Measurements from ENCODE around the gene ZNF700. TPM values are rescaled to one million over a fixed set of nuclear protein-coding genes. Genes with fewer than 3 reads are reported as not detected.
"Not testable (repeated sequence)": the region's sequence is repeated elsewhere in the genome, so short reads cannot be mapped to it uniquely, and the experiment has no call there.

Gene ZNF700
- total RNA-seq, 1 donor, result 9.4 TPM

DNA sequence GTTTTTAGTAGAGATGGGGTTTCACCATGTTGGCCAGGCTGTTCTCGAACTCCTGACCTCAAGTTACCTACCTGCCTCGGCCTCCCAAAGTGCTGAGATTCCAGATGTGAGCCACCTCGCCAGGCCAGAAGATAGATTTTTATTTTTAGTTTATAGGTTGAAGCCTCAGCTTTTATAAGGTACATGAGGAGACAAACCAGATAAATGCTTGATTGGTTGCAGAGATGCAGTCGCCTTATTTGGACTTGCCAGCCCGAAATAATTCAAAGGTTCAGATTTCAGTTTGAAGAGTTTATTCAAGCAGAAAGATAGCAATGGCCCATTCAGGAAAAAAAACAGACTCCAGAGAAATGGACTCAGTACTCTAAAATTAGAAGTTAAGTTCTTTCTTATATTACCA is 34.3 kb upstream of the ZNF700 start:
- no peak for DNase-seq (ENCODE audit: insufficient read length, low spot score, missing footprints)
- no peaks in the 10 kb centered on the region for H3K9me3 ChIP-seq (ENCODE audit: low read depth, low read length)
- no peaks in the 10 kb centered on the region for H3K27me3 ChIP-seq (ENCODE audit: insufficient read depth, low read length)
- no peak overlapping the region for H2AFZ ChIP-seq (ENCODE audit: low read length)
- H4K20me1 ChIP-seq (ENCODE audit: insufficient read depth, low read length), result no peaks in the 10 kb centered on the region
- TF ChIP-seq, protein P1, sequence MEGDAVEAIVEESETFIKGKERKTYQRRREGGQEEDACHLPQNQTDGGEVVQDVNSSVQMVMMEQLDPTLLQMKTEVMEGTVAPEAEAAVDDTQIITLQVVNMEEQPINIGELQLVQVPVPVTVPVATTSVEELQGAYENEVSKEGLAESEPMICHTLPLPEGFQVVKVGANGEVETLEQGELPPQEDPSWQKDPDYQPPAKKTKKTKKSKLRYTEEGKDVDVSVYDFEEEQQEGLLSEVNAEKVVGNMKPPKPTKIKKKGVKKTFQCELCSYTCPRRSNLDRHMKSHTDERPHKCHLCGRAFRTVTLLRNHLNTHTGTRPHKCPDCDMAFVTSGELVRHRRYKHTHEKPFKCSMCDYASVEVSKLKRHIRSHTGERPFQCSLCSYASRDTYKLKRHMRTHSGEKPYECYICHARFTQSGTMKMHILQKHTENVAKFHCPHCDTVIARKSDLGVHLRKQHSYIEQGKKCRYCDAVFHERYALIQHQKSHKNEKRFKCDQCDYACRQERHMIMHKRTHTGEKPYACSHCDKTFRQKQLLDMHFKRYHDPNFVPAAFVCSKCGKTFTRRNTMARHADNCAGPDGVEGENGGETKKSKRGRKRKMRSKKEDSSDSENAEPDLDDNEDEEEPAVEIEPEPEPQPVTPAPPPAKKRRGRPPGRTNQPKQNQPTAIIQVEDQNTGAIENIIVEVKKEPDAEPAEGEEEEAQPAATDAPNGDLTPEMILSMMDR (IDR thresholded peaks at IDR 0.05; ENCODE audit: extremely low read depth, low read depth, low read length), result no peak
- no peak overlapping the region for H3K4me2 ChIP-seq (ENCODE audit: insufficient read depth, low read length)
- no peak overlapping the region for H3K4me3 ChIP-seq (ENCODE audit: insufficient read depth, low read length)
- no peak overlapping the region for H3K27ac ChIP-seq (ENCODE audit: low read depth, low read length)
- H3K36me3 ChIP-seq (ENCODE audit: insufficient read depth, low read length), result no peaks in the 10 kb centered on the region
- no peaks in the 10 kb centered on the region for H3K79me2 ChIP-seq (ENCODE audit: insufficient read depth, low read length)
- peaks cover 6% of the 10 kb centered on the region for H3K4me1 ChIP-seq (ENCODE audit: insufficient read depth, low read length)

DNA sequence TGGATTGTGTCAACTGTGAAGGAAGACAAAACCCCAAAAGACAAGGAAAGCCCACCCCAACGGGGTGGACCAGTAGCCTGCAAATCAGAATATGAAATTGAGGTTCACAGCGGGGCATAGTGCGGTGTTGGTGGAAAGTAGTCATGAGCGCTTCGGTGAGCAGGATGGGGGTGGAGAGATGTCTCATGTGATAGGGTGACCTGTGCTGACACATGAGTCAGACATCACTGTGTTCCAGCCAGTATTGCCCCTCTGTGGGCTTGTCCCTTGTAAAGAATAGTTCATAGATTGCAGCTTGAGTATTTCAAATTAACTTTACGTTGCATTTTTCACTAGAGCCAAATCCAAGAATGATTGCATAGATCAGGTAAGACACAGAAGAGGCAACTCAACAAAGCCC is 30.1 kb upstream of the ZNF700 start:
- no peak overlapping the region for H3K4me3 ChIP-seq (ENCODE audit: insufficient read depth, low read length)
- H3K27ac ChIP-seq (ENCODE audit: low read depth, low read length), result no peak overlapping the region
- no peaks in the 10 kb centered on the region for H4K20me1 ChIP-seq (ENCODE audit: insufficient read depth, low read length)
- no peaks in the 10 kb centered on the region for H3K36me3 ChIP-seq (ENCODE audit: insufficient read depth, low read length)
- DNase-seq (ENCODE audit: insufficient read length, low spot score, missing footprints), result no peak
- no peaks in the 10 kb centered on the region for H3K79me2 ChIP-seq (ENCODE audit: insufficient read depth, low read length)
- no peaks in the 10 kb centered on the region for H3K9me3 ChIP-seq (ENCODE audit: low read depth, low read length)
- H3K4me2 ChIP-seq (ENCODE audit: insufficient read depth, low read length), result no peak overlapping the region
- no peaks in the 10 kb centered on the region for H3K27me3 ChIP-seq (ENCODE audit: insufficient read depth, low read length)
- no peak overlapping the region for H2AFZ ChIP-seq (ENCODE audit: low read length)
- H3K4me1 ChIP-seq (ENCODE audit: insufficient read depth, low read length), result no peaks in the 10 kb centered on the region
- TF ChIP-seq, protein P1 (IDR thresholded peaks at IDR 0.05; ENCODE audit: extremely low read depth, low read depth, low read length), result no peak

DNA sequence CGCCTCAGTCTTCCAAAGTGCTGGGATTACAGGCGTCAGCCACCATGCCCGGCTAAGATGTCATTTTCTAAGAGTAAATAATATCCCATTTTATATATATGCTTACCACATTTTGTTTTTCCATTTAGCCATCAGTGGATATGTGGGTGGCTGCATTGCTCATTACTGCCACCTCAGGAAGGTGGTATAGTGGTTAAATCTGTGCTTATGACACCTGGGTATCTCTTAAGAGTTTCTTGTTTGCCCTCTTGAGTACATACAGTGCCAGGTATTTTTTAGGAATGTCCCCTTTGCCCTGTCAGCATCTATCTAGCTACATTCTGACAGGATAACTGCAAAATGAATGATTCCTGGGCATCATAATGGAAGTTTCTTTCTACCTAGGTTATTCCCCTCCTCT is 22.7 kb upstream of the ZNF700 start:
- Histone ChIP-seq H2AFZ (ENCODE audit: low read length) (no peak overlapping the region), H3K4me2 (ENCODE audit: insufficient read depth, low read length) (no peak overlapping the region), H3K9me3 (ENCODE audit: low read depth, low read length) (peaks cover 22% of the 10 kb centered on the region), H3K27me3 (ENCODE audit: insufficient read depth, low read length) (no peaks in the 10 kb centered on the region), H3K4me3 (ENCODE audit: insufficient read depth, low read length) (no peak overlapping the region), H3K4me1 (ENCODE audit: insufficient read depth, low read length) (no peaks in the 10 kb centered on the region), H3K36me3 (ENCODE audit: insufficient read depth, low read length) (peaks cover 15% of the 10 kb centered on the region), H3K79me2 (ENCODE audit: insufficient read depth, low read length) (no peaks in the 10 kb centered on the region), H4K20me1 (ENCODE audit: insufficient read depth, low read length) (no peaks in the 10 kb centered on the region), H3K27ac (ENCODE audit: low read depth, low read length) (no peak overlapping the region)
- TF ChIP-seq, protein P1 (IDR thresholded peaks at IDR 0.05; ENCODE audit: extremely low read depth, low read depth, low read length), result no peak
- no peak for DNase-seq (ENCODE audit: insufficient read length, low spot score, missing footprints)

DNA sequence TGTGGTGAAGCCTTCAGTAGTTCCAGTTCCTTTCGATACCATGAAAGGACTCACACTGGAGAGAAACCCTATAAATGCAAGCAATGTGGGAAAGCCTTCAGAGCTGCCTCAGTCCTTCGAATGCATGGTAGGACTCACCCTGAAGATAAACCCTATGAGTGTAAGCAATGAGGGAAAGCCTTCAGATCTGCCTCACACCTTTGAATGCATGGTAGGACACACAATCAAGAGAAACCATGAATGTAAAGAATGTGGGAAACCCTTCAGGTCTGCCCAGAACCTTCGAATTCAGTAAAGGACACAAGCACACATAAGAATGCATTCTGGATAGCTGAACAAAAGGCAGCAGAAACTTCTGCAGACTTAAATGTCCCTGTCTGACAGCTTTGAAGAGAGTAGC is 19.0 kb upstream of the ZNF700 start:
- Histone ChIP-seq H3K4me2 (ENCODE audit: insufficient read depth, low read length) (no peak overlapping the region), H4K20me1 (ENCODE audit: insufficient read depth, low read length) (no peaks in the 10 kb centered on the region), H3K9me3 (ENCODE audit: low read depth, low read length) (peaks cover 22% of the 10 kb centered on the region), H3K27ac (ENCODE audit: low read depth, low read length) (no peak overlapping the region), H3K27me3 (ENCODE audit: insufficient read depth, low read length) (no peaks in the 10 kb centered on the region), H2AFZ (ENCODE audit: low read length) (no peak overlapping the region), H3K4me3 (ENCODE audit: insufficient read depth, low read length) (no peak overlapping the region), H3K4me1 (ENCODE audit: insufficient read depth, low read length) (no peaks in the 10 kb centered on the region), H3K79me2 (ENCODE audit: insufficient read depth, low read length) (no peaks in the 10 kb centered on the region), H3K36me3 (ENCODE audit: insufficient read depth, low read length) (peaks cover 15% of the 10 kb centered on the region)
- no peak for DNase-seq (ENCODE audit: insufficient read length, low spot score, missing footprints)
- TF ChIP-seq, protein P1 (IDR thresholded peaks at IDR 0.05; ENCODE audit: extremely low read depth, low read depth, low read length), result no peak

DNA sequence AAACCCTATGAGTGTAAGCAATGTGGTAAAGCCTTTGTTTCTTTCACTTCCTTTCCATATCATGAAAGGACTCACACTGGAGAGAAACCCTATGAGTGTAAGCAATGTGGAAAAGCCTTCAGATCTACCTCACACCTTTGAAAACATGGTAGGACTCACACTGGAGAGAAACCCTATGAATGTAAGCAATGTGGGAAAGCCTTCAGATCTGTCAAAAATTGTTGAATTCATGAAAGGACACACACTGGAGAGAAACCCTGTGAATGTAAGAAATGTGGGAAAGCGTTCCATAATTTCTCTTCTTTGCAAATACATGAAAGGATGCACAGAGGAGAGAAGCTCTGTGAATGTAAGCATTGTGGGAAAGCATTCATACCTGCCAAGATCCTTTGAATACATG is 13.0 kb upstream of the ZNF700 start:
- H3K36me3 ChIP-seq (ENCODE audit: insufficient read depth, low read length); H3K27ac ChIP-seq (ENCODE audit: low read depth, low read length); H3K27me3 ChIP-seq (ENCODE audit: insufficient read depth, low read length); H3K79me2 ChIP-seq (ENCODE audit: insufficient read depth, low read length); H3K9me3 ChIP-seq (ENCODE audit: low read depth, low read length); H3K4me2 ChIP-seq (ENCODE audit: insufficient read depth, low read length); H3K4me1 ChIP-seq (ENCODE audit: insufficient read depth, low read length); H4K20me1 ChIP-seq (ENCODE audit: insufficient read depth, low read length); H2AFZ ChIP-seq (ENCODE audit: low read length); DNase-seq (ENCODE audit: insufficient read length, low spot score, missing footprints); H3K4me3 ChIP-seq (ENCODE audit: insufficient read depth, low read length): not testable (repeated sequence)

DNA sequence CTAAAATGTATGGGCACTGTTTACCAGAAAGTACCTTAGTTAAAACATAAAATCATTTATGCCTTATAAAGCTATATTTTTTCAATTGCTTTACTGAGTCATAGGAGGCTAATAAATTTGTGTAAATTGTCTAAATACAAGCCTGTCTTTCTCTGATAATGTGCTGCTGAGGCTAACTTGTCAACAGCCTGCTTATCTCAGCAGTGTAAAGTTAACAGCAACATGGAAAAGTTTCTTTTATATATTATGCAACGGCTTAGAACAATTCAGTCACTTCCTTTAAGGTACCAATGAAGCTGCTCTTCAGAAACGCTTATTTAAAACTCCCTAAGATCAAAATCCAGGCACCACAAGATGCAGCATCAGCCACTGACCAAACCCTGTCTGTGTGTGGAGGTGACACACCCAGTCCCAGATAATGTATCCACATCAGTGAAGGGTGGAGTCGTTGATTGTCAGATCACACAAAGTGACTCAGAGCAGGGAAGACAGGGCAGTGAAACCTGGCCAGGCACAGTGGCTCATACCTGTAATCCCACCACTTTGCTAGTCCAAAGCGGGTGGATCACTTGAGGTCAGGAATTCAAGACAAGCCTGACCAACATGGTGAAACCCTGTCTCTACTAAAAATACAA is 10.4 kb upstream of the ZNF700 start:
- not testable (repeated sequence) for H4K20me1 ChIP-seq (ENCODE audit: insufficient read depth, low read length); H3K79me2 ChIP-seq (ENCODE audit: insufficient read depth, low read length); H3K4me2 ChIP-seq (ENCODE audit: insufficient read depth, low read length); H3K27ac ChIP-seq (ENCODE audit: low read depth, low read length); H3K4me3 ChIP-seq (ENCODE audit: insufficient read depth, low read length); H2AFZ ChIP-seq (ENCODE audit: low read length); H3K27me3 ChIP-seq (ENCODE audit: insufficient read depth, low read length); H3K9me3 ChIP-seq (ENCODE audit: low read depth, low read length); H3K4me1 ChIP-seq (ENCODE audit: insufficient read depth, low read length); H3K36me3 ChIP-seq (ENCODE audit: insufficient read depth, low read length); DNase-seq (ENCODE audit: insufficient read length, low spot score, missing footprints)
